Measurements from ENCODE around the gene HHAT.
A peak's percentile ranks its signal among the peaks of the same experiment; 100 is the strongest.
"Not testable (repeated sequence)": the region's sequence is repeated elsewhere in the genome, so short reads cannot be mapped to it uniquely, and the experiment has no call there.

Gene HHAT

DNA sequence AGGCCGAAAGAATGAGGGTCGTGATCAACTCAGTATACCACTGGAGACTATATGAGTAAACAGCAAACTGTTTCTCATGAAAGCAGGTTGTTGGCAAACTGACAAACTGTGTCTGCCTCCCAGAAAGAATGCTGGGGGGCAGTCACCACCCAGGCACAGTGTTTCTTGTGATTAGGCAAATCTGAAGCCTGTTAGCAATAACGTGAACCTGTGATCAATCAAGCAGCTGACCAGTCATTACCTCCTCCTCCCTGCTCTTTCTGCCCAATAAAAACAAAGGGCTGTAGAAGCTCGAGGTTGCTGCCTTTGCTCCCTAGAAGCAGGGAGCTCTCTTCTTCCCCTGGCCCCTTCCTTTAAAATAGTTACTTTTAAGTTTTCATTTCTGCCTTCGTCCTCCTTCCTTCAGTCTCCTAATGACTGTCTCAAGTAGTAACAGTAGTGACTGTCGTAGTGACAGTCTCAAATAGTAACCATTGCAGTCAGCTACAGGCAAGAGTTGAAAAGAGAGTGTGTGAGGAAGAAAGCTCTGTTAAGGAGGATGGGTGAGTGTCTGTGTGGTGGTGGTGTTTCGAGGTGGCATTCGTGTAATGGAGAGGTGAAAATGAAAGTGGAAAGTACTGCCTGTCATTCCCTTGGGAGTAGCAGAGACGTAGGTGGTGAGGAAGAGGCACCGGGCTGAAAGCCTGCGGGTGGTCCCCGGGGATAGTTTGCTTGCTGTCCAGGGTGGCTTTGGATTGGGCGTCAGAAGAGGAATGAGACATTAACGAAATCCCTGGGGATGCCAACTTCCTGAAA, 14.5 kb downstream of the HHAT start:
- TF ChIP-seq, protein P1, sequence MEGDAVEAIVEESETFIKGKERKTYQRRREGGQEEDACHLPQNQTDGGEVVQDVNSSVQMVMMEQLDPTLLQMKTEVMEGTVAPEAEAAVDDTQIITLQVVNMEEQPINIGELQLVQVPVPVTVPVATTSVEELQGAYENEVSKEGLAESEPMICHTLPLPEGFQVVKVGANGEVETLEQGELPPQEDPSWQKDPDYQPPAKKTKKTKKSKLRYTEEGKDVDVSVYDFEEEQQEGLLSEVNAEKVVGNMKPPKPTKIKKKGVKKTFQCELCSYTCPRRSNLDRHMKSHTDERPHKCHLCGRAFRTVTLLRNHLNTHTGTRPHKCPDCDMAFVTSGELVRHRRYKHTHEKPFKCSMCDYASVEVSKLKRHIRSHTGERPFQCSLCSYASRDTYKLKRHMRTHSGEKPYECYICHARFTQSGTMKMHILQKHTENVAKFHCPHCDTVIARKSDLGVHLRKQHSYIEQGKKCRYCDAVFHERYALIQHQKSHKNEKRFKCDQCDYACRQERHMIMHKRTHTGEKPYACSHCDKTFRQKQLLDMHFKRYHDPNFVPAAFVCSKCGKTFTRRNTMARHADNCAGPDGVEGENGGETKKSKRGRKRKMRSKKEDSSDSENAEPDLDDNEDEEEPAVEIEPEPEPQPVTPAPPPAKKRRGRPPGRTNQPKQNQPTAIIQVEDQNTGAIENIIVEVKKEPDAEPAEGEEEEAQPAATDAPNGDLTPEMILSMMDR (IDR thresholded peaks at IDR 0.05; ENCODE audit: insufficient read depth, low read length, missing control alignments), result no peak
- no peak for DNase-seq (ENCODE audit: low read depth, low spot score)
- H3K4me3 ChIP-seq (ENCODE audit: low read depth, low read length), result peak overlapping the region; percentile 34
- ChIA-PET POLR2A (no interaction called here), CTCF (interaction anchor here (0.9 to 4.5 kb wide), 3 partner anchors 18 to 199 kb away, joined by 3 to 30 read pairs (median 4); no protein-coding TSS in a partner anchor)

DNA sequence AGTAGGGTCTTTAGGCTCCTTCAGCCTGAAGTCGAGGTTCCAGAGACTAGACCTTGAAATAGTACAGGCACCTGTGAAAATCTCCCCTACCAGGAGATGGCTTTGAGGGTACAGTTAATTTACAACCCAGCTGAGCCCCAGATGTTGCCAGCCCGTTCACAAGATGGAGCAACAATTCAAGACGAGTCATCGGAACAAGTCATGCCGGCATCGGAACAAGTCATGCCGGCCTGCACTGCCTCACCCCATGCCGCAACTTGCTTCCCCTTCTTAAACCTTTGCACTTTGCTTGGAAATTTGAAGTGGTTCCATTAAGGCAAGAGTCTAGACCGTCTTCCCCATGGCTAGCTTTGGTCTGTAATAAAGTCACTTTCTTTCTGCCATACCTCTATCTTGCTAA, 16.0 kb downstream of the HHAT start:
- H3K4me3 ChIP-seq (ENCODE audit: low read depth, low read length), result no peak overlapping the region
- DNase-seq (ENCODE audit: low read depth, low spot score), result no peak
- ChIA-PET POLR2A (interaction anchor here (0.6 kb wide), 1 partner anchor 31 kb away, joined by 3 read pairs; no protein-coding TSS in a partner anchor), CTCF (interaction anchor here (0.9 to 4.5 kb wide), 5 partner anchors 17 to 202 kb away, joined by 3 to 30 read pairs (median 4); no protein-coding TSS in a partner anchor)
- TF ChIP-seq, protein P1 (IDR thresholded peaks at IDR 0.05; ENCODE audit: insufficient read depth, low read length, missing control alignments), result no peak

DNA sequence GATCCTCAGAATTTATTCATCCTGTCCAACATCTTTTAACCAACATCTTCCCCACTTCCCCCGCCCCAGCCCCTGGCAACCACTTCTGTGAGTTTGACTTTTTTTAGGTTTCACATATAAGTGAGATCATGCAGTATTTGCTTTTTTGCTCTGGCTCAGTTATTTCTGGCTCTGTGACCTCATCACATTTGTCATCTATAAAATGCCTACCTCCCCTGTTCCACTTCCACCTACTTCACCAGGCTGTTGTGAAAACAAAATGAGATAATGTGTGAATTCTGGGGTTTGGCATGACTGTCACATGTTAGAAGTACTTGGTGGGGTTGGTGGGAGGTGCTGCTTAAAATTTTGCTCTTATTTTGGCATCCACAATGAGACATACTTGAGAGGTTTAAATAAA, 18.4 kb downstream of the HHAT start:
- H3K4me3 ChIP-seq (ENCODE audit: low read depth, low read length), result no peak overlapping the region
- TF ChIP-seq, protein P1 (IDR thresholded peaks at IDR 0.05; ENCODE audit: insufficient read depth, low read length, missing control alignments), result no peak
- CTCF ChIA-PET, result no interaction called here
- DNase-seq (ENCODE audit: low read depth, low spot score), result no peak
- POLR2A ChIA-PET, result no interaction called here

DNA sequence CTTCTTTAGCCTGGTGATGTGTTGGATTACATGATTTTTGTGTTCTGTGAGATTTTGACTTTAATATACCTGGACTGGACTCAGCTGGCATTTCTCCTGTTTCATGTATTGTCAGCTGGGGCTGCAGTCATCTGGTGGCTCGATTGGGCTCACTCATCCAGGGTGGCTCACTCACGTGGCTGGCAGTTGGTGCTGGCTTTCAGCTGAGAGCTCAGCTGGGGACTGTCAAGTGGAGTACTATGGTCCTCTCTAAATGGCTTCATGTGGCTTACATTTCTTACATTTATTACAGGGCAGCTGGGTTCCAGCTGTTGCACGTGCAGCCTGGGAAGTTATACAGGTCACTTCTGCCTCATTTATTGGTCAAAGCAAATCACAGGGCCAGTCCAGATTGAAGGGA, 22.8 kb downstream of the HHAT start:
- TF ChIP-seq, protein P1 (IDR thresholded peaks at IDR 0.05; ENCODE audit: insufficient read depth, low read length, missing control alignments), result no peak
- POLR2A ChIA-PET, result no interaction called here
- no peak for DNase-seq (ENCODE audit: low read depth, low spot score)
- CTCF ChIA-PET, result interaction anchor here (0.5 to 5.0 kb wide), 4 partner anchors 10 to 18 kb away, joined by 4 to 62 read pairs (median 4); no protein-coding TSS in a partner anchor
- no peak overlapping the region for H3K4me3 ChIP-seq (ENCODE audit: low read depth, low read length)

DNA sequence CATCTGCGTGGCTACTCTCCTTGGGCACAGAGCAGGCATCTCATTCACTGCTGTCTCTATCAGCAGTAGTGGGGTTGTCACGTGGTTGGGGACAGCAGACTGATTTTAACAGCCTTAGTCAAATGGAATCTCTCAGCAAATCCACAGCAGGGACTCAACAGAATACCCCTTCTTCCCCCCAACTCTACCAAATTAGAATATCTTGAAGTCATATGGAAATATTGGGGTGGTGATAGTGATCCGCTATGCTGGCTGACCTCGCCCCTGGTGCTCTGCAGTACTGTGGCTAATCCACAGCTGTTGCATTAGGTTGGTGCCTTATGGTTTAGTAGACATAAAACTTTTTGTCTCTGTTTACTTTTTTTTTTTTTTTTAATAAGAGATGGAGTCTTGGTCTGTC, 23.9 kb downstream of the HHAT start:
- ChIA-PET CTCF (interaction anchor here (0.7 to 5.0 kb wide), 3 partner anchors 9 to 782 kb away, joined by 3 to 62 read pairs (median 5); partner anchors contain the start of gene KCNH1), POLR2A (no interaction called here)
- TF ChIP-seq, protein P1 (IDR thresholded peaks at IDR 0.05; ENCODE audit: insufficient read depth, low read length, missing control alignments), result no peak
- DNase-seq (ENCODE audit: low read depth, low spot score), result no peak
- no peak overlapping the region for H3K4me3 ChIP-seq (ENCODE audit: low read depth, low read length)

DNA sequence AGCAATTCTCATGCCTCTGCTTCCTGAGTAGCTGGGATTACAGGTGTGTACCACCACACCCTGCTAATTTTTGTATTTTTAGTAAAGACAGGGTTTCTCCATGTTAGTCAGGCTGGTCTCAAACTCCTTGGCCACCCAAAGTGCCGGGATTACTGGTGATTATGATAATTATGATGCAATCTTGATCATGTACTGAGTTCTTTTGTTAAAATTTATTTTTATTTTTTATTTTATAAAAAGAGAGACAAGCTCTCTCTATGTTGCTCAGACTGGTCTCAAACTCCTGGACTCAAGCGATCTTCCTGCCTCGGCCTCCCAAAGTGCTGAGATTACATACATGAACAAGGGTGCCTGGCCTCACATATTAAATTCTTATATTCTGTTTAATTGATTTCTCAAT, 25.6 kb downstream of the HHAT start:
- DNase-seq (ENCODE audit: low read depth, low spot score); POLR2A ChIA-PET; H3K4me3 ChIP-seq (ENCODE audit: low read depth, low read length); CTCF ChIA-PET: not testable (repeated sequence)

Measured in AG04449 (cell line).